ENCODE data around the gene AK8. TPM values are rescaled to one million over a fixed set of nuclear protein-coding genes. Genes with fewer than 3 reads are reported as not detected.
A peak's percentile ranks its signal among the peaks of the same experiment; 100 is the strongest.
"Not testable (repeated sequence)": the region's sequence is repeated elsewhere in the genome, so short reads cannot be mapped to it uniquely, and the experiment has no call there.

Gene AK8
- total RNA-seq, 1 experiment from 2014 or later: 1.9 TPM

GRCh38 chr9:132732326-132733259 is 145.5 kb downstream of the AK8 start:
- Histone ChIP-seq H3K9me3 (no peaks in the 10 kb centered on the region), H3K4me3 (no peak overlapping the region), H3K27me3 (no peaks in the 10 kb centered on the region), H3K36me3 (no peaks in the 10 kb centered on the region)
- no peak for DNase-seq

- no peaks in the 10 kb centered on the region for H3K9me3 ChIP-seq
- DNase-seq: no peak
- no peak overlapping the region for H3K4me3 ChIP-seq
- H3K36me3 ChIP-seq: no peaks in the 10 kb centered on the region
- H3K27me3 ChIP-seq: no peaks in the 10 kb centered on the region; the same call in 1 of the 2 replicates
These were observed 146.9 kb downstream of the AK8 start for GRCh38 chr9:132731230-132731629.

GRCh38 chr9:132730054-132731033 is 147.7 kb downstream of the AK8 start:
- Histone ChIP-seq H3K36me3 (no peaks in the 10 kb centered on the region), H3K27me3 (no peaks in the 10 kb centered on the region; the same call in 1 of the 2 replicates), H3K4me3 (no peak overlapping the region), H3K9me3 (no peaks in the 10 kb centered on the region)
- no peak for DNase-seq

- H3K27me3 ChIP-seq: no peaks in the 10 kb centered on the region; the same call in 1 of the 2 replicates
- no peaks in the 10 kb centered on the region for H3K9me3 ChIP-seq
- DNase-seq: no peak
- no peaks in the 10 kb centered on the region for H3K36me3 ChIP-seq
- no peak overlapping the region for H3K4me3 ChIP-seq
These were observed 148.7 kb downstream of the AK8 start for GRCh38 chr9:132729235-132729890.

- no peaks in the 10 kb centered on the region for H3K9me3 ChIP-seq
- no peak overlapping the region for H3K4me3 ChIP-seq
- DNase-seq: no peak
- no peaks in the 10 kb centered on the region for H3K36me3 ChIP-seq
- H3K27me3 ChIP-seq: no peaks in the 10 kb centered on the region; the same call in 1 of the 2 replicates
These were observed 149.6 kb downstream of the AK8 start for GRCh38 chr9:132728497-132728896.

- no peak for DNase-seq
- Histone ChIP-seq H3K9me3 (no peaks in the 10 kb centered on the region), H3K27me3 (no peaks in the 10 kb centered on the region; the same call in 1 of the 2 replicates), H3K36me3 (no peaks in the 10 kb centered on the region), H3K4me3 (no peak overlapping the region)
These were observed 150.0 kb downstream of the AK8 start for GRCh38 chr9:132728071-132728470.

- H3K4me3 ChIP-seq: no peak overlapping the region
- no peaks in the 10 kb centered on the region for H3K9me3 ChIP-seq
- H3K27me3 ChIP-seq: no peaks in the 10 kb centered on the region; the same call in 1 of the 2 replicates
- H3K36me3 ChIP-seq: no peaks in the 10 kb centered on the region
- no peak for DNase-seq
These were observed 151.4 kb downstream of the AK8 start for GRCh38 chr9:132726576-132727130.

- H3K36me3 ChIP-seq: no peaks in the 10 kb centered on the region
- no peak overlapping the region for H3K4me3 ChIP-seq
- no peaks in the 10 kb centered on the region for H3K9me3 ChIP-seq
- DNase-seq: no peak
- no peaks in the 10 kb centered on the region; the same call in 1 of the 2 replicates for H3K27me3 ChIP-seq
These were observed 152.8 kb downstream of the AK8 start for GRCh38 chr9:132725306-132725705.

GRCh38 chr9:132723809-132724208 is 154.3 kb downstream of the AK8 start:
- H3K27me3 ChIP-seq: peaks cover 3% of the 10 kb centered on the region
- no peak overlapping the region for H3K4me3 ChIP-seq
- no peaks in the 10 kb centered on the region for H3K9me3 ChIP-seq
- no peaks in the 10 kb centered on the region for H3K36me3 ChIP-seq
- DNase-seq: no peak

- no peak for DNase-seq
- H3K36me3 ChIP-seq: no peaks in the 10 kb centered on the region
- no peaks in the 10 kb centered on the region for H3K9me3 ChIP-seq
- no peak overlapping the region for H3K4me3 ChIP-seq
- H3K27me3 ChIP-seq: peaks cover 10% of the 10 kb centered on the region
These were observed 155.5 kb downstream of the AK8 start for GRCh38 chr9:132722564-132723065.

- Histone ChIP-seq H3K36me3 (no peaks in the 10 kb centered on the region), H3K9me3 (no peaks in the 10 kb centered on the region), H3K4me3 (no peak overlapping the region), H3K27me3 (peaks cover 12% of the 10 kb centered on the region)
- no peak for DNase-seq
These were observed 156.4 kb downstream of the AK8 start for GRCh38 chr9:132721661-132722060.

- peaks cover 12% of the 10 kb centered on the region for H3K27me3 ChIP-seq
- H3K4me3 ChIP-seq, H3K36me3 ChIP-seq, H3K9me3 ChIP-seq: not testable (repeated sequence)
- DNase-seq: peak; percentile 15
These were observed 159.6 kb downstream of the AK8 start for GRCh38 chr9:132718381-132718928.

GRCh38 chr9:132717326-132717945 is 160.6 kb downstream of the AK8 start:
- H3K4me3 ChIP-seq: no peak overlapping the region
- DNase-seq: no peak

GRCh38 chr9:132716007-132716406 is 162.1 kb downstream of the AK8 start:
- no peak overlapping the region for H3K4me3 ChIP-seq
- peaks cover 12% of the 10 kb centered on the region for H3K27me3 ChIP-seq
- DNase-seq: no peak
- H3K36me3 ChIP-seq: no peaks in the 10 kb centered on the region
- H3K9me3 ChIP-seq: no peaks in the 10 kb centered on the region

More at GRCh38 chr9:132717326-132717945, 160.6 kb downstream of the AK8 start:
- peaks cover 12% of the 10 kb centered on the region for H3K27me3 ChIP-seq
- no peaks in the 10 kb centered on the region for H3K9me3 ChIP-seq
- H3K36me3 ChIP-seq: no peaks in the 10 kb centered on the region

- no peaks in the 10 kb centered on the region for H3K36me3 ChIP-seq
- peaks cover 3% of the 10 kb centered on the region for H3K27me3 ChIP-seq
- DNase-seq: no peak
- H3K4me3 ChIP-seq: no peak overlapping the region
- H3K9me3 ChIP-seq: no peaks in the 10 kb centered on the region
These were observed 165.3 kb downstream of the AK8 start for GRCh38 chr9:132712753-132713152.

Data from MG63 (cell line).